Heart right ventricle (tissue), 16 donors: ENCODE data around the gene EFCAB7. TPM values are rescaled to one million over a fixed set of nuclear protein-coding genes. Genes with fewer than 3 reads are reported as not detected.
A peak's percentile ranks its signal among the peaks of the same experiment; 100 is the strongest.

Experiments
- ATAC-seq, 8 donors: fragments of 200-7000 bp; cut with Tn5 transposase; one replicate each; pipeline ENCODE4 v1.9.1; 2020; ENCODE audit warnings: mild to moderate bottlenecking in 8 of 8, moderate library complexity in 8 of 8, moderate number of reproducible peaks in 1 of 8
- DNase-seq, 2 donors: peaks; one replicate each; pipeline ENCODE4 v3.0.0-alpha.2; 2020
- H3K27ac ChIP-seq, 10 donors: fragments of 200-600 bp; sonication (generic) in 2 of 10; one replicate each; pipeline versions ENCODE4 v1.5.0 to v1.8.0; 2020 to 2022; ENCODE audit warnings: mild to moderate bottlenecking in 3 of 10
- H3K27me3 ChIP-seq, 7 donors: fragments of 200-600 bp; one replicate each; pipeline ENCODE4 v1.8.0; 2021 to 2022; ENCODE audit warnings: mild to moderate bottlenecking in 2 of 7
- H3K36me3 ChIP-seq, 9 donors: fragments of 200-600 bp; sonication (generic) in 1 of 9; one replicate each; pipeline versions ENCODE4 v1.5.0 to v1.8.0; 2020 to 2022; ENCODE audit warnings: mild to moderate bottlenecking in 2 of 9
- H3K4me1 ChIP-seq, 9 donors: fragments of 200-600 bp; sonication (generic) in 1 of 9; one replicate each; pipeline versions ENCODE4 v1.5.0 to v1.8.0; 2020 to 2022; ENCODE audit warnings: mild to moderate bottlenecking in 4 of 9
- H3K4me3 ChIP-seq, 10 donors: fragments of 200-600 bp; sonication (generic) in 2 of 10; one replicate each; pipeline versions ENCODE4 v1.5.0 to v1.8.0; 2020 to 2022; ENCODE audit warnings: mild to moderate bottlenecking in 7 of 10, moderate library complexity in 2 of 10
- H3K9me3 ChIP-seq, 11 donors: fragments of 200-600 bp in 10 of 11; sonication (generic) in 2 of 11; one replicate each; pipeline versions ENCODE4 v1.5.0 to v1.8.0; 2013 to 2022; ENCODE audit warnings: mild to moderate bottlenecking in 2 of 11, control low read depth in 1 of 11, moderate library complexity in 1 of 11
- CTCF ChIP-seq, 9 donors: fragments of 200-600 bp; sonication (generic) in 2 of 9; IDR thresholded peaks; one replicate each; pipeline versions ENCODE4 v1.5.0 to v1.8.0; 2021 to 2022; ENCODE audit warnings: antibody characterized with exemption in 9 of 9, mild to moderate bottlenecking in 5 of 9, moderate library complexity in 1 of 9
- WGBS, 2 donors: extraction: QIAGEN DNeasy Blood & Tissue Kit; methylation state at CpG; one replicate each; pipeline ENCODE4 v1.1.7; 2013; ENCODE audit warnings: inconsistent platforms in 1 of 2; 5-methylcytosine and 5-hydroxymethylcytosine counted together
- intact Hi-C, 10 donors: fragments of 100-400 bp; cut with DNase I; formaldehyde crosslinking; loops; one replicate each; pipeline versions ENCODE4 v1.11.1 to v1.14.2; 2022
- polyA plus RNA-seq, 2 donors: library from polyadenylated mRNA; stranded (reverse); fragments of 200-250 nt; gene quantifications; one replicate each; pipeline ENCODE4 v1.2.3, GENCODE V29; 2013
- total RNA-seq, 10 donors: library from RNA; stranded (reverse); fragmentation: NEBNext Ultra II Directional in 3 of 10; extraction: Animal tissue kit (Norgen Biotek cat#: 25700) in 3 of 10; gene quantifications; one replicate each; pipeline versions ENCODE4 v1.2.1 to v1.2.4, GENCODE V29; 2021 to 2023
- donor health status: Arrhythmogenic right ventricular cardiomyopathy.
- donor health status: ischemic (EF 13 %, LVEDD 7.1; RV severe dilation, severe dysfunction).
- donor health status: healthy with polysubstance abuse.
- donor health status: DM: no; HTN: yes; CAD: no.
- donor health status: DM: no; HTN: no; CAD: no.
- donor health status: ischemic (EF 25% LVEDD 6.9; RV normal size, moderate dysfunction).
- donor health status: ischemic (EF 25% LVEDD 5.7; RV mildly dilated, moderate dysfunction).
- donor health status: healthy.
- donor health status: DM: yes; HTN: yes; CAD: no.
- donor health status: Ischemic cardiomyopathy.
- donor health status: ischemic (EF 35%, LVEDD 5.7; RV mildly dilated, moderate dysfunction).
- donor health status: nonischemic (EF 11% LVEDD 7.7; RV severe dilation, severe dysfunction).
- donor health status: DM: yes; HTN: yes; CAD: no.
- donor health status: PGD.
- donor health status: ischemic (EF 29% LVEDD 5.4; RV normal size, mild dysfunction).
- donor health status: nonischemic (EF 23%, LVEDD 6.1; RV moderate dilation, normal function).

The EFCAB7 gene
- total and polyA plus RNA-seq, 12 donors, result 2.3 to 10.7 (median 8.1) TPM

GRCh38 chr1:63487336-63488065 is 35.8 kb upstream of the EFCAB7 start:
- H3K4me1 ChIP-seq, result peaks cover 0 to 16% (median 0%) of the 10 kb centered on the region in 9 donors
- TF ChIP-seq CTCF (IDR thresholded peaks at IDR 0.05), result no peak

GRCh38 chr1:63497577-63497976 is 25.7 kb upstream of the EFCAB7 start:
- no peaks in the 10 kb centered on the region for H3K4me1 ChIP-seq
- peaks cover 0 to 8% (median 0%) of the 10 kb centered on the region in 11 donors for H3K9me3 ChIP-seq
- TF ChIP-seq CTCF (IDR thresholded peaks at IDR 0.05), result no peak
- DNase-seq (no peak), ATAC-seq (no peak)
- H3K4me3 ChIP-seq, result no peak overlapping the region
- 96 to 97% methylated on average over 2 of the region's 2 CpGs for WGBS, 2 donors
- no peak overlapping the region for H3K27ac ChIP-seq
- intact Hi-C loops, result no loop called here
- H3K36me3 ChIP-seq, result peaks cover 0 to 17% (median 0%) of the 10 kb centered on the region in 9 donors
- no peaks in the 10 kb centered on the region for H3K27me3 ChIP-seq

More at GRCh38 chr1:63487336-63488065, 35.8 kb upstream of the EFCAB7 start:
- Histone ChIP-seq H3K36me3 (peaks cover 0 to 9% (median 0%) of the 10 kb centered on the region in 9 donors), H3K4me3 (peak overlapping the region in 8 of 10 donors; percentile 18 to 51 (median 34)), H3K27ac (peak overlapping the region in 7 of 10 donors; percentile 1 to 83 (median 65)), H3K27me3 (no peaks in the 10 kb centered on the region), H3K9me3 (no peaks in the 10 kb centered on the region)
- WGBS, 2 donors, result 70 to 76% methylated on average over 8 of the region's 8 CpGs
- ATAC-seq (peak; percentile 49 to 95 (median 64)), DNase-seq (peak in 1 of 2 donors; percentile 16)
- intact Hi-C loops, result no loop called here

- Histone ChIP-seq H3K4me1 (no peaks in the 10 kb centered on the region), H3K36me3 (peaks cover 0 to 17% (median 0%) of the 10 kb centered on the region in 9 donors), H3K27me3 (no peaks in the 10 kb centered on the region), H3K27ac (no peak overlapping the region), H3K4me3 (no peak overlapping the region), H3K9me3 (peaks cover 0 to 8% (median 0%) of the 10 kb centered on the region in 11 donors)
- intact Hi-C loops, result no loop called here
- TF ChIP-seq CTCF (IDR thresholded peaks at IDR 0.05), result no peak
- DNase-seq, result no peak
- WGBS, 2 donors, result 42 to 60% methylated on average over 1 of the region's 1 CpG
- no peak for ATAC-seq
Measured at GRCh38 chr1:63498106-63498505, 25.2 kb upstream of the EFCAB7 start.

- 95 to 98% methylated on average over 3 of the region's 3 CpGs for WGBS, 2 donors
- no peak for DNase-seq
- TF ChIP-seq CTCF (IDR thresholded peaks at IDR 0.05), result no peak
- intact Hi-C loops, result no loop called here
- H3K27ac ChIP-seq, result no peak overlapping the region
- H3K4me1 ChIP-seq, result no peaks in the 10 kb centered on the region
- no peaks in the 10 kb centered on the region for H3K27me3 ChIP-seq
- no peak for ATAC-seq
- no peak overlapping the region for H3K4me3 ChIP-seq
- H3K9me3 ChIP-seq, result peaks cover 0 to 8% (median 0%) of the 10 kb centered on the region in 11 donors
- peaks cover 0 to 20% (median 0%) of the 10 kb centered on the region in 9 donors for H3K36me3 ChIP-seq
Measured at GRCh38 chr1:63501256-63501655, 22.1 kb upstream of the EFCAB7 start.
